HEK293 (cell line): Measurements from ENCODE around the gene ARHGEF4.

Experiments
- EGR2 ChIP-seq: fragments of 450-650 bp; formaldehyde crosslinking; IDR thresholded peaks from 2 replicates; pipeline ENCODE4 v1.5.1; 2016; ENCODE audit warnings: low read depth, missing biosample characterization, missing genetic modification characterization
- GLI2 ChIP-seq: fragments of 450-650 bp; formaldehyde crosslinking; IDR thresholded peaks from 2 replicates; pipeline ENCODE4; 2017; ENCODE audit warnings: missing biosample characterization, missing genetic modification characterization, low read depth, borderline replicate concordance
- HOXA7 ChIP-seq: sonication (generic); formaldehyde crosslinking; IDR thresholded peaks from 2 replicates; pipeline ENCODE4 v1.8.1; 2022; ENCODE audit warnings: missing genetic modification reagents, borderline replicate concordance
- KLF1 ChIP-seq: fragments of 450-650 bp; formaldehyde crosslinking; IDR thresholded peaks from 2 replicates; pipeline ENCODE4 v1.5.1; 2016; ENCODE audit warnings: missing biosample characterization, missing genetic modification characterization
- KLF16 ChIP-seq: fragments of 450-650 bp; formaldehyde crosslinking; IDR thresholded peaks from 2 replicates; pipeline ENCODE4 v1.5.1; 2017; ENCODE audit warnings: missing biosample characterization, missing genetic modification characterization
- MYNN ChIP-seq: fragments of 450-650 bp; formaldehyde crosslinking; IDR thresholded peaks from 2 replicates; pipeline ENCODE4 v1.5.1; 2016; ENCODE audit warnings: missing biosample characterization, missing genetic modification characterization, borderline replicate concordance
- SETDB1 ChIP-seq: IDR thresholded peaks from one replicate; pipeline ENCODE4 v1.6.1; 2017; ENCODE audit warnings: mild to moderate bottlenecking, low read length, moderate library complexity, mixed read lengths; ENCODE audit not compliant: insufficient read length
- SP3 ChIP-seq: fragments of 450-650 bp; formaldehyde crosslinking; IDR thresholded peaks from 2 replicates; pipeline ENCODE4 v1.5.1; 2016; ENCODE audit warnings: missing biosample characterization, missing genetic modification characterization
- WT1 ChIP-seq: fragments of 450-650 bp; formaldehyde crosslinking; IDR thresholded peaks from 2 replicates; pipeline ENCODE4 v1.5.1; 2016; ENCODE audit warnings: missing biosample characterization, missing genetic modification characterization
- ZBTB7A ChIP-seq: fragments of 450-650 bp; formaldehyde crosslinking; IDR thresholded peaks from 2 replicates; pipeline ENCODE4 v1.5.1; 2016; ENCODE audit warnings: low read depth, missing biosample characterization, missing genetic modification characterization
- ZFHX2 ChIP-seq: fragments of 450-650 bp; formaldehyde crosslinking; conservative IDR thresholded peaks from 2 replicates; pipeline ENCODE4 v1.5.1; 2016; ENCODE audit warnings: missing biosample characterization, missing genetic modification characterization
- ZNF121 ChIP-seq: fragments of 450-650 bp; formaldehyde crosslinking; IDR thresholded peaks from 2 replicates; pipeline ENCODE4 v1.5.1; 2016; ENCODE audit warnings: missing biosample characterization, missing genetic modification characterization
- ZNF16 ChIP-seq: fragments of 450-650 bp; formaldehyde crosslinking; IDR thresholded peaks from 2 replicates; pipeline ENCODE4 v1.5.1; 2016; ENCODE audit warnings: low read depth, missing biosample characterization, missing genetic modification characterization
- ZNF184 ChIP-seq: fragments of 450-650 bp; IDR thresholded peaks from 2 replicates; pipeline ENCODE4 v1.5.1; 2018; ENCODE audit warnings: missing biosample characterization, mild to moderate bottlenecking, missing genetic modification characterization
- ZNF214 ChIP-seq: fragments of 450-650 bp; formaldehyde crosslinking; IDR thresholded peaks from 2 replicates; pipeline ENCODE4 v1.5.1; 2017; ENCODE audit warnings: missing biosample characterization, mild to moderate bottlenecking, missing genetic modification characterization, borderline replicate concordance
- ZNF223 ChIP-seq: fragments of 450-650 bp; formaldehyde crosslinking; IDR thresholded peaks from 2 replicates; pipeline ENCODE4 v1.5.1; 2016; ENCODE audit warnings: missing biosample characterization, missing genetic modification characterization
- ZNF23 ChIP-seq: fragments of 450-650 bp; formaldehyde crosslinking; IDR thresholded peaks from 2 replicates; pipeline ENCODE4 v1.5.1; 2016; ENCODE audit warnings: missing biosample characterization, missing genetic modification characterization, borderline replicate concordance
- ZNF266 ChIP-seq: fragments of 450-650 bp; formaldehyde crosslinking; IDR thresholded peaks from 2 replicates; pipeline ENCODE4 v1.5.1; 2016; ENCODE audit warnings: missing biosample characterization, missing genetic modification characterization, low read depth
- ZNF274 ChIP-seq, 2 experiments: fragments of 200-500 bp in 1 of 2; fragments of 450-650 bp in 1 of 2; sonication (Bioruptor generic) in 1 of 2; formaldehyde crosslinking in 1 of 2; IDR thresholded peaks; 2 replicates each; pipeline versions ENCODE4 v1.5.1 to v1.6.1; 2014 to 2016; ENCODE audit warnings: borderline replicate concordance in 1 of 2, inconsistent platforms in 1 of 2, low read length in 1 of 2, missing biosample characterization in 1 of 2, missing genetic modification characterization in 1 of 2
- ZNF302 ChIP-seq: fragments of 450-650 bp; formaldehyde crosslinking; IDR thresholded peaks from 2 replicates; pipeline ENCODE4 v1.5.1; 2016; ENCODE audit warnings: missing biosample characterization, missing genetic modification characterization, low read depth
- ZNF335 ChIP-seq: fragments of 450-650 bp; formaldehyde crosslinking; conservative IDR thresholded peaks from 2 replicates; pipeline ENCODE4 v1.5.1; 2016; ENCODE audit warnings: missing biosample characterization, missing genetic modification characterization
- ZNF521 ChIP-seq: fragments of 450-650 bp; formaldehyde crosslinking; IDR thresholded peaks from 2 replicates; pipeline ENCODE4 v1.5.1; 2017; ENCODE audit warnings: missing biosample characterization, mild to moderate bottlenecking, missing genetic modification characterization
- ZNF544 ChIP-seq: fragments of 450-650 bp; formaldehyde crosslinking; IDR thresholded peaks from 2 replicates; pipeline ENCODE4 v1.5.0; 2017; ENCODE audit warnings: missing biosample characterization, missing genetic modification characterization
- ZNF548 ChIP-seq: fragments of 450-650 bp; formaldehyde crosslinking; IDR thresholded peaks from 2 replicates; pipeline ENCODE4 v1.5.1; 2016; ENCODE audit warnings: missing biosample characterization, missing genetic modification characterization
- ZNF629 ChIP-seq: fragments of 450-650 bp; formaldehyde crosslinking; IDR thresholded peaks from 2 replicates; pipeline ENCODE4 v1.5.1; 2017; ENCODE audit warnings: missing biosample characterization, missing genetic modification characterization
- ZNF677 ChIP-seq: fragments of 450-650 bp; IDR thresholded peaks from 2 replicates; pipeline ENCODE4 v1.5.0; 2018; ENCODE audit warnings: missing biosample characterization, mild to moderate bottlenecking, missing genetic modification characterization, moderate library complexity
- ZNF747 ChIP-seq: fragments of 450-650 bp; formaldehyde crosslinking; IDR thresholded peaks from 2 replicates; pipeline ENCODE4 v1.5.1; 2016; ENCODE audit warnings: missing biosample characterization, missing genetic modification characterization
- ZNF785 ChIP-seq: fragments of 450-650 bp; formaldehyde crosslinking; IDR thresholded peaks from 2 replicates; pipeline ENCODE4 v1.5.1; 2016; ENCODE audit warnings: missing biosample characterization, missing genetic modification characterization
- ZNF843 ChIP-seq: fragments of 450-650 bp; formaldehyde crosslinking; IDR thresholded peaks from 2 replicates; pipeline ENCODE4 v1.5.1; 2016; ENCODE audit warnings: missing biosample characterization, missing genetic modification characterization
- TF ChIP-seq, protein P1 (sequence below): fragments of 450-650 bp; IDR thresholded peaks from 2 replicates; pipeline ENCODE4 v1.5.1; 2018; ENCODE audit warnings: missing biosample characterization, mild to moderate bottlenecking, missing genetic modification characterization
- TF ChIP-seq, protein P2 (sequence below): fragments of 450-650 bp; formaldehyde crosslinking; conservative IDR thresholded peaks from 2 replicates; pipeline ENCODE4 v1.5.1; 2016; ENCODE audit warnings: low read depth, missing biosample characterization, missing genetic modification characterization
- TF ChIP-seq, protein P3 (sequence below): fragments of 450-650 bp; formaldehyde crosslinking; IDR thresholded peaks from 2 replicates; pipeline ENCODE4 v1.5.1; 2016; ENCODE audit warnings: missing biosample characterization, missing genetic modification characterization

ARHGEF4 gene

DNA sequence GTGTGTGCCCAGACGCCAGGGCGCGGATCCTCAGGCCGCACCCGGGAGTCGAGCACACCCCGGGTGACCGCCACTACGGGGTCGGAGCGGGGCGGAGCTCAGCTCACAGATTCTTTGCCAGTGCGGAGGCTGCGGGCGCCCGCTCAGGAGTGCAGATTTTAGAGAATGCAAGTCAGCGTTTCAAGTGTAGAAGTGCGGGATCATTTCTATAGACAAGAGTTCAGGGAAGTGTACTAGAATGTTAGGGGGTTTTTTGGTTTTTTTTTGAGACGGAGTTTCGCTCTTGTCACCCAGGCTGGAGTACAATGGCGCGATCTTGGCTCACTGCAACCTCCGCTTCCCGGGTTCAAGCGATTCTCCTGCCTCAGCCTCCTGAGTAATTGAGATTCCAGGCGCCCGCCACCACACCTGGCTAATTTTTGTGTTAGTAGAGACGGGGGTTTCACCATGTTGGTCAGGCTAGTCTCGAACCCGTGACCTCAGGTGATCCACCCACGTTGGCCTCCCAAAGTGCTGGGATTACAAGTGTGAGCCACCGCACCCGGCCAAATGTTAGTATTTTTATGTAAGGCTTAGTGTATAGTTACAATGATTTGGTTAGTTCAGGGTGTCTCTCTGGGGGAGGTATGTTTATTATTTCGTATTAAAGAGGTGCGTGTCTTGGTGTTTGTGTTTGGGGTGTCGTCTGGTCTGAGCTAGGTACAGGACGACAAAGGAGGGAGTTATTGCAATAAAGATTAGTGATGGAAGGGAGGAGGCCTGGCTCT is 257.2 kb downstream of the ARHGEF4 start (continued):
- TF ChIP-seq ZNF302: no peak
- TF ChIP-seq ZNF548 (tag by site-specific recombination): no peak
- TF ChIP-seq ZNF223 (tag by site-specific recombination): no peak
- no peak for TF ChIP-seq ZNF785 (tag by site-specific recombination)
- peak; percentile 35; the same call in 1 of the 2 replicates for TF ChIP-seq WT1 (tag by site-specific recombination)
- no peak for TF ChIP-seq SETDB1
- TF ChIP-seq ZNF544: no peak
- TF ChIP-seq EGR2 (tag by site-specific recombination): peak; percentile 42; the same call in 1 of the 2 replicates
- no peak for TF ChIP-seq ZNF274 (IDR thresholded peaks at IDR 0.05; ENCODE audit: low read length)
- TF ChIP-seq ZNF274 (tag by site-specific recombination; IDR thresholded peaks at IDR 0.05; ENCODE audit: borderline replicate concordance): no peak
- peak; percentile 83 for TF ChIP-seq KLF1 (tag by site-specific recombination)
- TF ChIP-seq GLI2 (tag by site-specific recombination): no peak
- TF ChIP-seq, protein P1, sequence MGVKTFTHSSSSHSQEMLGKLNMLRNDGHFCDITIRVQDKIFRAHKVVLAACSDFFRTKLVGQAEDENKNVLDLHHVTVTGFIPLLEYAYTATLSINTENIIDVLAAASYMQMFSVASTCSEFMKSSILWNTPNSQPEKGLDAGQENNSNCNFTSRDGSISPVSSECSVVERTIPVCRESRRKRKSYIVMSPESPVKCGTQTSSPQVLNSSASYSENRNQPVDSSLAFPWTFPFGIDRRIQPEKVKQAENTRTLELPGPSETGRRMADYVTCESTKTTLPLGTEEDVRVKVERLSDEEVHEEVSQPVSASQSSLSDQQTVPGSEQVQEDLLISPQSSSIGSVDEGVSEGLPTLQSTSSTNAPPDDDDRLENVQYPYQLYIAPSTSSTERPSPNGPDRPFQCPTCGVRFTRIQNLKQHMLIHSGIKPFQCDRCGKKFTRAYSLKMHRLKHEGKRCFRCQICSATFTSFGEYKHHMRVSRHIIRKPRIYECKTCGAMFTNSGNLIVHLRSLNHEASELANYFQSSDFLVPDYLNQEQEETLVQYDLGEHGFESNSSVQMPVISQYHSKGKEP (tag by site-specific recombination): no peak
- 0 out of 2 replicates have a peak, but pooled peaks have one; percentile 13 for TF ChIP-seq SP3
- TF ChIP-seq ZBTB7A (tag by site-specific recombination): no peak
- no peak for TF ChIP-seq ZNF747 (tag by site-specific recombination)
- peak; percentile 67 for TF ChIP-seq ZFHX2 (tag by site-specific recombination)
- no peak for TF ChIP-seq ZNF121
- no peak for TF ChIP-seq ZNF16 (tag by site-specific recombination)
- TF ChIP-seq ZNF184: no peak
- TF ChIP-seq ZNF843 (tag by site-specific recombination): no peak
- TF ChIP-seq KLF16 (tag by site-specific recombination): no peak
- no peak for TF ChIP-seq ZNF214 (tag by site-specific recombination)
- TF ChIP-seq, protein P2, sequence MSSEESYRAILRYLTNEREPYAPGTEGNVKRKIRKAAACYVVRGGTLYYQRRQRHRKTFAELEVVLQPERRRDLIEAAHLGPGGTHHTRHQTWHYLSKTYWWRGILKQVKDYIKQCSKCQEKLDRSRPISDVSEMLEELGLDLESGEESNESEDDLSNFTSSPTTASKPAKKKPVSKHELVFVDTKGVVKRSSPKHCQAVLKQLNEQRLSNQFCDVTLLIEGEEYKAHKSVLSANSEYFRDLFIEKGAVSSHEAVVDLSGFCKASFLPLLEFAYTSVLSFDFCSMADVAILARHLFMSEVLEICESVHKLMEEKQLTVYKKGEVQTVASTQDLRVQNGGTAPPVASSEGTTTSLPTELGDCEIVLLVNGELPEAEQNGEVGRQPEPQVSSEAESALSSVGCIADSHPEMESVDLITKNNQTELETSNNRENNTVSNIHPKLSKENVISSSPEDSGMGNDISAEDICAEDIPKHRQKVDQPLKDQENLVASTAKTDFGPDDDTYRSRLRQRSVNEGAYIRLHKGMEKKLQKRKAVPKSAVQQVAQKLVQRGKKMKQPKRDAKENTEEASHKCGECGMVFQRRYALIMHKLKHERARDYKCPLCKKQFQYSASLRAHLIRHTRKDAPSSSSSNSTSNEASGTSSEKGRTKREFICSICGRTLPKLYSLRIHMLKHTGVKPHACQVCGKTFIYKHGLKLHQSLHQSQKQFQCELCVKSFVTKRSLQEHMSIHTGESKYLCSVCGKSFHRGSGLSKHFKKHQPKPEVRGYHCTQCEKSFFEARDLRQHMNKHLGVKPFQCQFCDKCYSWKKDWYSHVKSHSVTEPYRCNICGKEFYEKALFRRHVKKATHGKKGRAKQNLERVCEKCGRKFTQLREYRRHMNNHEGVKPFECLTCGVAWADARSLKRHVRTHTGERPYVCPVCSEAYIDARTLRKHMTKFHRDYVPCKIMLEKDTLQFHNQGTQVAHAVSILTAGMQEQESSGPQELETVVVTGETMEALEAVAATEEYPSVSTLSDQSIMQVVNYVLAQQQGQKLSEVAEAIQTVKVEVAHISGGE: 0 out of 2 replicates have a peak, but pooled peaks have one; percentile 26
- peak; percentile 84 for TF ChIP-seq ZNF335 (tag by site-specific recombination)
- TF ChIP-seq ZNF677 (tag by site-specific recombination): no peak
- TF ChIP-seq ZNF266 (tag by site-specific recombination): no peak
- TF ChIP-seq ZNF23: no peak
- no peak for TF ChIP-seq ZNF521 (tag by site-specific recombination)
- TF ChIP-seq, protein P3, sequence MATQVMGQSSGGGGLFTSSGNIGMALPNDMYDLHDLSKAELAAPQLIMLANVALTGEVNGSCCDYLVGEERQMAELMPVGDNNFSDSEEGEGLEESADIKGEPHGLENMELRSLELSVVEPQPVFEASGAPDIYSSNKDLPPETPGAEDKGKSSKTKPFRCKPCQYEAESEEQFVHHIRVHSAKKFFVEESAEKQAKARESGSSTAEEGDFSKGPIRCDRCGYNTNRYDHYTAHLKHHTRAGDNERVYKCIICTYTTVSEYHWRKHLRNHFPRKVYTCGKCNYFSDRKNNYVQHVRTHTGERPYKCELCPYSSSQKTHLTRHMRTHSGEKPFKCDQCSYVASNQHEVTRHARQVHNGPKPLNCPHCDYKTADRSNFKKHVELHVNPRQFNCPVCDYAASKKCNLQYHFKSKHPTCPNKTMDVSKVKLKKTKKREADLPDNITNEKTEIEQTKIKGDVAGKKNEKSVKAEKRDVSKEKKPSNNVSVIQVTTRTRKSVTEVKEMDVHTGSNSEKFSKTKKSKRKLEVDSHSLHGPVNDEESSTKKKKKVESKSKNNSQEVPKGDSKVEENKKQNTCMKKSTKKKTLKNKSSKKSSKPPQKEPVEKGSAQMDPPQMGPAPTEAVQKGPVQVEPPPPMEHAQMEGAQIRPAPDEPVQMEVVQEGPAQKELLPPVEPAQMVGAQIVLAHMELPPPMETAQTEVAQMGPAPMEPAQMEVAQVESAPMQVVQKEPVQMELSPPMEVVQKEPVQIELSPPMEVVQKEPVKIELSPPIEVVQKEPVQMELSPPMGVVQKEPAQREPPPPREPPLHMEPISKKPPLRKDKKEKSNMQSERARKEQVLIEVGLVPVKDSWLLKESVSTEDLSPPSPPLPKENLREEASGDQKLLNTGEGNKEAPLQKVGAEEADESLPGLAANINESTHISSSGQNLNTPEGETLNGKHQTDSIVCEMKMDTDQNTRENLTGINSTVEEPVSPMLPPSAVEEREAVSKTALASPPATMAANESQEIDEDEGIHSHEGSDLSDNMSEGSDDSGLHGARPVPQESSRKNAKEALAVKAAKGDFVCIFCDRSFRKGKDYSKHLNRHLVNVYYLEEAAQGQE (tag by site-specific recombination): no peak
- no peak for TF ChIP-seq HOXA7 (CRISPR knock-in tag)
- 0 out of 2 replicates have a peak, but pooled peaks have one; percentile 17 for TF ChIP-seq ZNF629
- no peak for TF ChIP-seq MYNN (tag by site-specific recombination)
